Measurements from ENCODE around the gene PTPRG.

DNA sequence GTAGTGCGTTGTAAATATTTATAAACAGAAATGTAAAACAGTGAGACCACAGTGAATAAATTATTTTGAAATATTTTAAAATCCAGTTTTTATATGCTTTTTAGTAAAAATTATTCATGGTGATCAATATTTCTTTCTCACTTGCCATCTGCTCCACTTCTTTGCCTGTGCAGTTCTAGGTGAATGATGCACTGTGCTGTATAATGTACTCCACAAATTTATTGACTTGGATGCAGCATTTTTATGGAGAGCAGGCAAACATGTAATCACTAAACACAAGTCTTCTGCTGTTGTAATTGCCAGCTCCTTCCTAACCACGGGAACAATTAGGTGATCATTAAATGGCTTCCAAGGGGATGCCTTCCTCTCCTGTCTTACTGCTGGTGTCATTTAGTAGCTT lies 395.9 kb downstream of the PTPRG start:
- TF ChIP-seq, protein P1, sequence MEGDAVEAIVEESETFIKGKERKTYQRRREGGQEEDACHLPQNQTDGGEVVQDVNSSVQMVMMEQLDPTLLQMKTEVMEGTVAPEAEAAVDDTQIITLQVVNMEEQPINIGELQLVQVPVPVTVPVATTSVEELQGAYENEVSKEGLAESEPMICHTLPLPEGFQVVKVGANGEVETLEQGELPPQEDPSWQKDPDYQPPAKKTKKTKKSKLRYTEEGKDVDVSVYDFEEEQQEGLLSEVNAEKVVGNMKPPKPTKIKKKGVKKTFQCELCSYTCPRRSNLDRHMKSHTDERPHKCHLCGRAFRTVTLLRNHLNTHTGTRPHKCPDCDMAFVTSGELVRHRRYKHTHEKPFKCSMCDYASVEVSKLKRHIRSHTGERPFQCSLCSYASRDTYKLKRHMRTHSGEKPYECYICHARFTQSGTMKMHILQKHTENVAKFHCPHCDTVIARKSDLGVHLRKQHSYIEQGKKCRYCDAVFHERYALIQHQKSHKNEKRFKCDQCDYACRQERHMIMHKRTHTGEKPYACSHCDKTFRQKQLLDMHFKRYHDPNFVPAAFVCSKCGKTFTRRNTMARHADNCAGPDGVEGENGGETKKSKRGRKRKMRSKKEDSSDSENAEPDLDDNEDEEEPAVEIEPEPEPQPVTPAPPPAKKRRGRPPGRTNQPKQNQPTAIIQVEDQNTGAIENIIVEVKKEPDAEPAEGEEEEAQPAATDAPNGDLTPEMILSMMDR (IDR thresholded peaks at IDR 0.05), result no peak
- TF ChIP-seq POLR2A (IDR thresholded peaks at IDR 0.05), result no peak
- TF ChIP-seq POLR2AphosphoS5 (IDR thresholded peaks at IDR 0.05), result no peak

Measured in suprapubic skin (tissue), 4 donors.